ENCODE measurements around the gene IPCEF1.

DNA sequence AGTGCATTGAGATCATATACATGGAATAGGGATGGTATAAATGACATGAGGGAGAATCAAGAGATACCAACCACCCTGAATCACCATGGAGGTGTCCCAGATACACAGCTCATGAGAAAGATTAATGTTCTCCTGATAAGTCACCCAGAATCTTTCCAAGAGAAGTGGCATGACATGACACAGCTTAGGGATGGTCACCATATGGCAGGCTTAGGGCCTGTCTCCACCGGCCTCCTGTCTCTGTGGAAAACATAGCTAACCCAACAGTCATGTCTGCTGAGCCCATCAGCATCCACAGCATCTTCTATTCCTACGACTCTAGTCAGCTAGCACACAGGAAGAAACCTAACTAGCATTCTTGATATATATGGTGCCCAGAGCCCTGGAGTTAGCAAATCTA lies 133.3 kb downstream of the IPCEF1 start:
- TF ChIP-seq, protein P1, sequence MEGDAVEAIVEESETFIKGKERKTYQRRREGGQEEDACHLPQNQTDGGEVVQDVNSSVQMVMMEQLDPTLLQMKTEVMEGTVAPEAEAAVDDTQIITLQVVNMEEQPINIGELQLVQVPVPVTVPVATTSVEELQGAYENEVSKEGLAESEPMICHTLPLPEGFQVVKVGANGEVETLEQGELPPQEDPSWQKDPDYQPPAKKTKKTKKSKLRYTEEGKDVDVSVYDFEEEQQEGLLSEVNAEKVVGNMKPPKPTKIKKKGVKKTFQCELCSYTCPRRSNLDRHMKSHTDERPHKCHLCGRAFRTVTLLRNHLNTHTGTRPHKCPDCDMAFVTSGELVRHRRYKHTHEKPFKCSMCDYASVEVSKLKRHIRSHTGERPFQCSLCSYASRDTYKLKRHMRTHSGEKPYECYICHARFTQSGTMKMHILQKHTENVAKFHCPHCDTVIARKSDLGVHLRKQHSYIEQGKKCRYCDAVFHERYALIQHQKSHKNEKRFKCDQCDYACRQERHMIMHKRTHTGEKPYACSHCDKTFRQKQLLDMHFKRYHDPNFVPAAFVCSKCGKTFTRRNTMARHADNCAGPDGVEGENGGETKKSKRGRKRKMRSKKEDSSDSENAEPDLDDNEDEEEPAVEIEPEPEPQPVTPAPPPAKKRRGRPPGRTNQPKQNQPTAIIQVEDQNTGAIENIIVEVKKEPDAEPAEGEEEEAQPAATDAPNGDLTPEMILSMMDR (conservative IDR thresholded peaks at IDR 0.05 in 1 of 2, IDR thresholded peaks at IDR 0.05 in 1 of 2; ENCODE audit: low read depth in 1 of 2, low read length in 2 of 2) = no peak
- no peak for TF ChIP-seq EZH2 (IDR thresholded peaks at IDR 0.05; ENCODE audit: low read length, missing control alignments)

Data from fibroblast of lung (primary cell).